NCI-H460 (cell line): ENCODE measurements around the gene RXRB. TPM values are rescaled to one million over a fixed set of nuclear protein-coding genes. Genes with fewer than 3 reads are reported as not detected.
"Not testable (repeated sequence)": the region's sequence is repeated elsewhere in the genome, so short reads cannot be mapped to it uniquely, and the experiment has no call there.

Experiments used
- DNase-seq: peaks from one replicate; pipeline ENCODE4 v3.0.0-alpha.2; 2016; ENCODE audit warnings: low read depth; ENCODE audit errors: extremely low read depth
- polyA plus RNA-seq: library from polyadenylated mRNA; depleted of rRNA; stranded (reverse); fragments of >200 nt; gene quantifications from 2 replicates; pipeline ENCODE4 v1.2.3, GENCODE V29; 2014; cell fraction: nucleus; rRNA removed
- total RNA-seq: library from RNA; depleted of rRNA; stranded (reverse); fragments of >200 nt; shearing (Covaris generic); gene quantifications from 2 replicates; pipeline ENCODE4 v1.2.3, GENCODE V29; 2014; rRNA removed

RXRB gene
- total RNA-seq, result 13.7 and 14.0 TPM in 2 replicates
- polyA plus RNA-seq, result 26.5 and 32.4 TPM in 2 replicates

DNA sequence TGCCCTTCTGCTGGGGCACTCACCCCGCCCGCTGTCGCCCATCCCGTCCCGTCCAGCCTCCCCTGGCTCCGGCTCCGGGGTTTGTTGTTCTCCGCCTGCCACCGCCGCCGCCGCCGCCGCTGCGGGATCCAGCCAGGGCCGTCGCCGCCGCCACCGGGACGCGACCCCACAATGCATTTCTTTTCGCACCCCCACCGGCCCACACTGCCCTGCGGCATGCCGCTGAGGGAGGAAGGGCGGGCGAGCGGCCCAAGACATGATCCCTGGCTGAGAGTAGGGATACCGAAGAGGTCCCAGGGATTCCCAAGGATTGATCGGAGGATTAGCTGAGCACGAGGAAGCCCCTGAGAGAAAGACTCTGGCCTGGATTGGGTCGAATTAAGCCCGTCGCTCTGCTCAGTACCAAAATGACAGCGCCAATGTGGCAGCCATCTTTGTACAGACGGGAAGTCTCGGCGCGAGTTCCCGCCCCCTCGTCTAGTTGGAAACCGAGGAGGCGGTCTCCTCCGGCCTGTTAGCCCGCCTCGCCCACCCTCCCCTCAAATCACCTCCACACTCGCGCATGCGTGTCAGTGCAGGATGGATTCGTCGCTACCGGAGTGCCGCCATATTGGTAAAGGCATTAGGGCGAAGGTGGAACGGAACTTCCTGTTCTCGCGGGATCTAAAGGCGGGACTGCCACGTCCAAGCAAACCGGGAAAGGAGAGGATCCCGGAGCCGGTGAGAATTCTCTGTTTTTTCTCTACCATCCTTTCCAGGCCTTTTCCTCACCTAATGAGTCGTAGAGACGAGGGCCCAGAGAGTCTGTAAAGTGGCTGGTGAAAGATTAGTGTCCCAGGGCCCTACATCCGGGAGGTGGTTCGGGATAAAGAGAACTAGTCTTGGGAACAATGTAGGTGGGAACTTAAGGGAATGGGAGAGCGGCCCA is at the start of gene RXRB, which contains the start of gene SLC39A7:
TSS of gene RXRB (minus strand) at position 447 of the 928 bp plus-strand sequence. CDS start at position 258, 189 bp downstream.
TSS of gene SLC39A7 (plus strand) at position 649 of the 928 bp plus-strand sequence. CDS start 379 bp downstream, outside the sequence.
- DNase-seq, result peak; percentile 98

DNA sequence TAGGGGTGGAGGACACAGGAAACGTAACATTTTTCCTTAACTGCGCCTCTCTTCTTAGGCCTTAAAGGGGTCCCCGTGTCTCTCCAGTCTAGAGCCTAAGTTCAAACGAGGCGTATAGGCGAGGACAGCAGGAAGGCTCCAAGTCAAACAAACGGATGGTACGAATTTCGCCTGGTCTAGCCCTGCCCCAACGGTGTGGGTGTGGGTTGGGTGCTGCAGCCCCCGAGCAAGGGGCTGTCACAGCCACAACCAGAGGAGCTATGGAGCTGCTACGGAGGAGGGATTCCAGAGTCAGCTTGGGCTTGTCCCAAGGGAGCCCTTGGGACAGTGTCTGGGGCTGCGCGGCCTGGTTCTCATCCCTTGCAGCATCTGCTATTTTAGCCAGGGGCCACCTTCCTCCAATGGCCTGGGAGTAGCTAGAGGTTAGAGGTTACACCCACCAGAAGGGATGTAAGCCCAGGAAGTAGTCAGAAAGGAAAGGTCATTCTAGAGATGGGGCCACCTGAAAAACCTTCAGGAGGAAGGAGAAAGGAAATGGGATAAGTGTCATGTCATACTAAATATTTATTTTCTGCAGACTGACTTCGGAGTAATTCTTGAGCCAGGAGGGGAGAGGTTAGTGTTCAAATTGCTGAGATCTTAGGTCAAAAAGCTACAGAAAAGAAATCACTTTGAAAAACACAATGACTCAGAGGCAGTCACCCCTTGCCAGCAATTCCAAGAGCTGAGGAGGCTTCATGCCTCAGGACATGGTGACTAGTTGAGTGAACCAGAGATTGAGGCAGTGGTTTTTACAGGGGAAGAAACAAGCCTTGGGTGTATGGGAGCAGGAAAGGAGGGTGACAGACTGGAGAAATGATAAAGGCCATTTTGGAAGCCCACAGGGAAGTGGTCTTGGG is 49.5 kb upstream of the RXRB start:
- no peak for DNase-seq

DNA sequence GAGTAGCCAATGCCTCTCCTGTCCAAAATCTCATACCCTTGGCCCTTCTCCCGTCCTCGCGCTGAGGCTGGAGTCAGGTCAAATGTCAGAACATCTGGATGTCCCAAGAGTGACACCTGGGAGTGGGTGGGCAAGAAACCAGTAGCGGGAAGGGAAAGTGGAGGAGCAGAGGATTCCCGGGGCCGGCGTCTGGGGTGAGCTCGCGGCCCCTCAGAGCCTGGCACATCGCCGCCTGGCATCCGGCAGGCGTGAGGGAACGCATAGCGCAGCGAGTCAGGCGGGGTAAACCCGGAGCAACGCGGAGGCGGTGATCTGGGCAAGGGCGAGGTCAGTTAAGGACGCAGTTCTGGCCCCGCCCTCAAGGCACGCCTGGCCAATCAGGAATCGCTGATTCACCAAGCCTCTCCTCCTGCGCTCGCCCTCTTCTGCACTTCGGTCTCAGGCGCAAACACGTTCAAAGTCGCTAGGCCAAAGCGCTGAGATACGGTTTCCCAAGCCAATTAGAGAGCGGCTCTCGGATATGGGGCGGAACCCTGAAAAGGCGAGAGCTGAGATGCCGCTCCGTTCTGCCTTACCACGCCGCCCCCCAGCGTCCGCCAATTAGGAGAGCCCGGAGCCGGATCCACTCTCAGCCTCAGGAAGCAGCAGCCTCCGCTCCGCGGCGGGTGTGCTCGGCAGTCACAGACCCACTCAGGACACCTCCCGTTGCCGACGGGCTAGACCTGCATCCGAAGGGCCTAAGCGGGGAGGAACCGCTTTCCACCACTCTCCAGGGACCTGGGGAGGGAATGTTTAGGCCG is 48.7 kb upstream of the RXRB start:
- peak; percentile 97 for DNase-seq

DNA sequence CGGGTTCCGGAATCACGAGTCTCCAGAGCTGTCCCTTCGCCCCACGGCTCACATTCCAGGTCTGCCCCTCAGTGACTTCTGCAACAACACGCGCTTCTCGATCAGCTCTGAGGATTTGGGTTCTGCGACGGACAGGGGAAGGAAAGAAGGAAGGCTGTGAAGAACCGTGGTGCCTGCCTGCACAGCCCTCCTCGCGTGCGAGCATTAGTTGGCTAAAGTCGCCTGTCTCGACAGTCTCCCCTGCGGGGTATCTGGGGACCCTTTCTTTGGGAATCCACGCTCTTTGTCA is 48.1 kb upstream of the RXRB start:
- no peak for DNase-seq

DNA sequence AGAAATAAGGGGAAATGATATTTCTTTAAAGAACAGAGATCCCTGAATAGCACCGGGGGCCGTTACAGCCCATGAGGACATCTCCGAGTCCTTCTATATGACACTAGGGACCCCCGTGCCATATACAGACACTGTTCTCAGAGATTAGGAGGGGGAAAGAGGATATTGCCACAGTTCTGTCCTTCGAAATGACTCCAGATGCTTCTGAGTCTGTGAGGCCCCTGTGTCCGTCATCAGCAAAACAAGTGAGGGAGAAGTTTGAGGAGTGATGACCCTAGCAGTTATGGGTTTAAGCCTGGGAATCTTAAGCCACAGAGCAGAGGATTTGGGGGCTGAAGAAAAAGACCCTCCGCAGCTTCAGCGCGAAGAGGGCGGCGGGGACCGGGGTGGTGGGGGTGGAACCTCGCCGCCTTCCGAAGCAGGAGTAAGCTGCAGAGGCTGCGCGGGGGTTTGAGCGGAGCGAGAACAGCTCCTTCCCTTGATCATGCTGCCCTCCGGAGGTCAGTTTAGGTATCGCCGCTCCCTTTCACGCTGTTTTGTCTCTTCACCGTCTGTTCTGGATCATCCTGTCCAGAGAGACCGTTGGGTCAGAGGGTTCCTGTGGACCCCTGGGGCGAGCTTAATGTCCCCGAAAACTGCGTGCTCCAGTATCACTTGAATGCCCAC is 47.6 kb upstream of the RXRB start:
- DNase-seq, result peak; percentile 80

DNA sequence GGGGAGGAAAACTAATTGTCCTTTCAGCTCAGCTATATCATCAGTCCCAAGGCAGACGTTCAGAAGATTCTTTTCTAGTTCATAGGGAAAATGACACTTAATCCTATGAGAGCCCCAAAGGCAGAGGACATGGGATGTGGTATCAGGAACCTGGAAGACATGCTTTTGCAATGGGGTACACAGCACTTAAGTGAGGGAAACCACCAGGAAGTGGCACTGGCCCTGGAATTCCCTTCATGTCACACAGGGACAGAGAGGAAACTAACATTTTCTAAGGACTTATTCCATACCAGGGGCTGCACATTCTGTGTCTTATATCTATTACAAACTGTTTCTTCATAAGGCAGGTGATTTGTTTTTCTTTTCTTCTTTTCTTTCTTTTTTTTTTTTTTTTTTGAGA is 43.0 kb upstream of the RXRB start:
- DNase-seq, result no peak

DNA sequence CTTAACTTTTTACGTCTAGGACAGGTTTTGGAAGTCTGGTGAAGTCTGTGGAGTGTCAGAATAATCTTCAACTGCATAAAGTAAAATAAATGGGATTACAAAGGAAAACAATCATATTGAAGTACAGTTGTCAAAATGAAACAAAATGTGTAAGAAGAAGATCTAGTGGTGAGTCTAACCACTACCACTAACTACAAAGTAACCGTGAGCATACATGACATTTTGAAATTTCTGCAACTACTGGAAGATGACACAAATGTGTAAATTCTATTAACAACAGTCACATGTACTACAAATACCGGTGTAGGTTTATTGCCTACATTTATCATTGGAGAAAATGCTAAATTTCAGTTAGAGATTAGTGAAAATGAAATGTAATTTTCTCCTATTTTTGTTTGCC is 41.5 kb upstream of the RXRB start:
- DNase-seq, result no peak

DNA sequence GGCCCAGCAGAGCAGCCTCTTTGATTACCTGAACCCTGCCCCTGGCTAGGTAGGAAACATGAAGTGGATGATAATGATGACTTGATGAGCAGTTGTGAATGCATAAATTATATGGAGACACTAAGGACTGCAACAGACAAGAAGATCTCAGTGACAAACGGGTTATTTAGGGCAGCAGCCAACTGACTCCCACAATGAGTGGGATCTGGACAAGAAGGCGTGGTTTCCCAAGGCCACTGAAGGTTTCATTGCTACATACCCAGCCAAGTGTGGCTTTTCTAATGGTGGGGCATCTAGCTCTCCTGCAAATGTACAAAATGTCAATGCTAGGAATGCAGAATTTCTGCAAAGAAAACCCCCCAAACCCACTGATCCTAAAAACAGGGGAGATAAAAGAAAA is 37.3 kb upstream of the RXRB start:
- no peak for DNase-seq

DNA sequence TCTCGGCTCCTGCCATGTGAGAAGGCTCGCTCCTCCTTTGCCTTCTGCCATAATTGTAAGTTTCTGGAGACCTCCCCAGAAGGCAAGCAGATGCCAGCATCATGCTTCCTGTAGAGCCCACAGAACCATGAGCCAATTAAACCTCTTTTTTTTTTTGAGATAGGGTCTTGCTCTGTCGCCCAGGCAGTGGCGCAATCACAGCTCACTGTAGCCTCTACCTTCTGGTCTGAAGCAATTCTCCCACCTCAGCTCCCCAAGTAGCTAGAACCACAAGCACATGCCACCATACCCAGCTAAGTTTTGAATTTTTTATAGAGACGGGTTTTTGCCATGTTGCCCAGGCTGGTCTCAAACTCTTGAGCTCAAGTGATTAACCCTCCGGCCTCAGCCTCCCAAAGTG is 36.4 kb upstream of the RXRB start:
- DNase-seq, result no peak

DNA sequence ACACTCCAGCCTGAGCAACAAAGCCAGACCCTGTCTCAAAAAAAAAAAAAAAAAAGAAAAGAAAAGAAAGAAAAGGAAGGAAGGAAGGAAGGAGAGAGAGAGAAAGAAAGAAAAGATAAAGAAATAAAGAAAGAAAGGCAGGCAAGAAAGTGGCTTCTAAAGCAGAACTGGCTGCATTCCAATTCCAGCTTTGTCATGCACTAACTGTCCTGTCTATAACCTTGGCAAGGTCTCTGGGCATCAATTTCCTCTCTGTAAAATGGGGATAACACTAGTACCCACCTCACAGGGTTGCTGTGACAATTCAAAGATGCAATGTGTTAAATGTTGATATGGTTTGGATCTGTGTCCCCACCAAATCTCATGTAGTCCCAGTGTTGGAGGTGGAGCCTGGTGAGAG is 35.9 kb upstream of the RXRB start:
- no peak for DNase-seq

DNA sequence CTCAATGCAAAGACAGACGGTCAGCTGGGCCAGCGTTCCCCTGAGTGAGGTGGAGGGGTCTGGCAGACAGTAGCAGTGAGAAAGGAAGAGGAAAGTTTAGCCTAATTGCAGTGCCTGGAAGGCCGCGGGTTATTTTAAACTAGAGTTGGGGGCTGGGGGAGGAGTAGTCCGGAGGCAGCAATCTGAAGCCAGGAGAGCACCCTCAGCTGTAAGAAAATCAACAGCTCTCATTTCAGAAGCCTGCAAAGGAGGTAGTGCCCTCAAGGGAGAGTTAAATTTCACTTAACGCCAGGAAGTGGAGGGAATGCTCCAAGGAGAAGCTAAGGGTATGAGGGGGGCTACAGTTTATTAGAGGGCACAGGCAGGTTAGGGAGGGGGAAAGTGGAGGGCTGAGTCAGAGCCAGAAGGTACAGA is 34.8 kb upstream of the RXRB start:
- DNase-seq, result no peak

DNA sequence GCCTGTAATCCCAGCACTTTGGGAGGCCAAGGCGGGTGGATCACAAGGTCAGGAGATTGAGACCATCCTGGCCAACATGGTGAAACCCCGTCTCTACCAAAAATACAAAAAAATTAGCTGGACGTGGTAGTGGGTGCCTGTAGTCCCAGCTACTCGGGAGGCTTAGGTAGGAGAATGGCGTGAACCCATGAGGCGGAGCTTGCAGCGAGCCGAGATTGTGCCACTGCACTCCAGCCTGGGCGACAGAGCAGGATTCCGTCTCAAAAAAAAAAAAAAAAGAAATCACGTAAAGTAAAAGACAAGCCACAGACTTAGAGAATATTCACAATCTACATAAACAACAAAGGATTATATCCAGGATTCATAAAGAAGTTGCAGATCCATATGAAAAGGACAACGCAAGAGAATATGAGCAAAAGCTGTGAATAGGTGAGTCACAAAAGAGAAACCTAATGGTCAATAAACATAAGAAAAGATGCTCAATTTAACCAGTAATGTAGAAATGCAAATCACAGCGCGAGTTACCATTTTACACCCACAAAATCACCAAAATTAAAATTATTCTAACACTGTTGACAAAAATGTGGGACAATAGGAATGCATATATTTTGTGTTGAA is 26.1 kb upstream of the RXRB start:
- DNase-seq, result not testable (repeated sequence)

DNA sequence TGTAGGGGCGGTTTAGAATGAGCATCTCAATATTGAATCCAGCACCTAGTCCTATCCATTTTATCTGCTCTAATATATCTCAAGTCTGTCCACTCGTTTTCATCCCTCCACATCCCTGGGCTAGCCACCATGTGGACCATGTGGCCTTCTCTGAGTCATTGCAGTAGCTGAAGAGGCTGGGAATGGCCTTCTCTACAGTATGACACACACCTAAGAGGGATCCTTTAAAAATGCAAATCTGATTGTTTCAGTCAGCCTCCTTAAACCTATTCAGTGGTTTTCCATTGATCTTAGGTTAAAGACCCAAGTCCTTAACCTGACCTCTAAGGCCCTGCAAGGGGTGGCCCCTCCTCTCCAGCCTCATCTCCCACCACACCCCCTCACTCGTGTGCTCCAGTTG is 17.2 kb upstream of the RXRB start:
- DNase-seq, result no peak

DNA sequence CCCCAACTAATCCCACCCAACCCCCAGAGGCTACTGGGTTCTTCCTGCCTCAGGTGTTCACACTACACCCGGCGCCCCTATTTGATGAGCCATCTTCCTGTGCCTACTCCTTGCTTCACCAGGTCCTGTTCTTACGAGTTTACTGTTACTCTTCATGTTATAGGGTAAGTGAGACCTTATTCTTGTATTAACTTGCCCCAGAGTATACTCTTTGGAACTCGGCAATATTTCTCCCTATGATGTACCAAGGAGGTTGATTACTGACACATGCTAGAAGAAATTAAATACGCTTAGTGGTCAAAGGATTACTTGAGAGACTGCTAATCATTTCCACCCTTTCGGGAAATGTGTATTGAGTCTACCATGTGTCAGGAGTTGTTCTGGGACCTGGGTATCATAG is 16.8 kb upstream of the RXRB start:
- no peak for DNase-seq

DNA sequence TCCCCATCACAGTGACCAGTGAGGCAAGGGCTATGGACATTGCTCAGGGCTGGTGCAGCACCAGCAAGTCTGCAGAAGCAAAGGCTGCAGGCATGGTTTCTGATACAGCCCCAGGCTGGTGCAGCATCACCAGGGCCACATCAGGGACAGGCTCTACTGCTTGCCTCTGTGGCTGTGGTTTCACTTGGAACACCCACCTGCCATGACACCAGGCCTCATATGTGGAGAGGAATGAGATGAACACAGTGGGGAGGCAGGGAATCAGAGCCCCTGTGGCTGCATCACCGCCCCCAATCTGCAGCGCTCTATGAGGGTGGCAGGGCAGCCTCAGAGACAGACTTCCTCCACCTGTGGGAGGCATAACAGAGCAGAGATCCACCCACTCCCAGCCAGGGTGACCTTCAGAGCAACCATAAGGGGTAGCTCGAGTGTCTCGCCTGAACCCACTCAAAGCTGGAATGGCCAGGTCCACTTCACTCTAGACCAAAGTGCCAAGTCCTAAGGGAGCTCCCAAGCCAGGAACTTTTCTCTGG is 15.7 kb upstream of the RXRB start:
- no peak for DNase-seq

DNA sequence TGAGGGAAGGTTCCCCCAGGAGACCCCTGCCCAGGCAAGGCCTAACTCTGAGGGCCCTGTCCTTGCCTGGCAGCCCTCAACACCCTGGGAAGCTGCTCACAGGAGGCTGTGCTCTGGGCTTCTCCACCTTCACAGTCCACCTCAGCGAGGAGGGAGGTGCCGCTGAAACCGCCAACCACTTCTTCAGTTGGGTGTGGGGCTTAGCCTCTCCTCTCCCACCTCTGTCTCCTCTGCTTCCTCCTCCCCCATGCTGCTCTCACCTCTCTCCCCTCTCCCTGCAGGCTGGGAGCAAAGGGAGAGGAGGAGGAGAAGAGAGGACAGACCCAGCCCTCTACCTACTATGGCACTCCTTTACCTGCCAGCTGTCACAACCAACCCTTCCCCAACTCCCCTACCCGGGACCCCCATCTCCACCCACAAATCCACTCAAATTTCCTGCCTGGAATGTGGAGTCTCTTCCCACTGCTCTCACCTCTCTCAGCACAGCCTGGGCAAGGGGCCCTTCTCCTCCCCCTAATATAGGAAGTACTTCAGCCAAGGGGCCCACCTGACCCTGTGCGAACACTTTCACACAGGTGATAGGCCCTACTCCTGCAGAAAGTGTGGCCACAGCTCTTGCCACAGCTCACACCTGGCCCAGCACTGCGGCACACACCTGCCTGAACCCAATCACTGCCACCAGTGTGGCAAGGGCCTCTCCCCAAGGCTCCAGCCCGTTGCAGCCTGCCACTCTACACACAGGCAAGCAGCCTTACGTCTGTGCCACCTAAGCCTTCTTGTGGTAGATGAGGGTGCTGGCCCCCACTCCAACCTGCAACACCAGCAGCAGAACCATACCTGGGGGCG is 15.0 kb upstream of the RXRB start:
- no peak for DNase-seq

DNA sequence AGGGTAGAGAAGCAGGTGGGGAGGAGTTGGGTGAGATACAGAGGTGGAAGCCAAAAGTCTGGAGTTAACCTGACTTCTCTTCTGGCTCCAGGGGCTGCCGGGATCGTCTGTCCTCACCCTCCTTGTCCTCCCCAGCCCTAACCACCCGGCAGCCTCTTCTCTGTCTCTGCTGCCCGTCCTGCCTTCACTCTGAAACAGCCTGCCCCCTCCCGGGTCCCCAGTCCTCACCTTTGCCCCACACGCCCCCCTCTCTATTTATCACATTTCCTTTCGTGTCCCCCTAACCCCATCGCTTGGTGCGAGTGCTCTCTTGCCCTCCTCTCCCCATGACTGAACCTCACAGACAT is 13.5 kb upstream of the RXRB start:
- no peak for DNase-seq

DNA sequence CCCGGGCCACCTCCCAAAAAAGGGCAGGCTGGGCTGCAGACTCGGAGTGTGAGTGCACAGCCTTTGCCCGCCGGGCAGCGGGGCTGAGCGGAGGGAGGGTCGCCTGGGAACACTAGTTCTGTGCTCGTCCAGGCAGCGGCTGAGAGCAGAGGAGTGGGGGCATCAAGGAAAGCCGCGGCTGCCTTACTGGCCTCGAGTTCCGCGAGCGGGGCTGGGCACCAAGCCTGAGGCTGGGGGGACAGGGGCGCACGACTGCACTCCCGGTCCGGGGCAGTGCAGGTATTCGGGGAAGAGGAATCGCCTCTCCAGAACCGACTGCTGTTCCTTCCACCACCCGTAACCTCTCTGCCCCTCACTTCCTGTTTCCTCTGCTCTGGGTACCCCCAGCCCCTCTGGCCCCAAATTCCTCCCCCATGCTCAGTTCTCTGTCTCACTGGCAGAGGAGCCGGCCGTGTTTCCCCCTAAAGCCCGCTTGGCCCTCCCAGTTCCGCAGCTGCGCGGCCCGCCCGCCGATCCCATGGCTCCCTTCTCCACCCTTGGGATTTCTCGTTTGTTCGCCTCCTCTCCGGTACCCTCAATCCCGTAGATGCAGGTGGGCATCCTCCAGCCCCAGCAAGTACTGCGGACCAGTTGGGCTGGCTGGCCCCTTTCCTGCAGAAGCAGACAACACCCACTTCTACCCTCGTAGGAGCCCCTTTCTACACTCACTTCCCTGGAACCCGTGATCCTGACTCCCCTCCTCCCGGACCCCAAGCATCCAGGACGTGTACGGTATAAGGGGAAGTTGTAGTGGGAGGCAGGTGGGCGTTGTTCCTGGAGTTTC is 12.9 kb upstream of the RXRB start:
- DNase-seq, result no peak
